ENCODE results near the gene TIMM8A. TPM values are rescaled to one million over a fixed set of nuclear protein-coding genes. Genes with fewer than 3 reads are reported as not detected.
A peak's percentile ranks its signal among the peaks of the same experiment; 100 is the strongest.

TIMM8A gene
- total and polyA plus RNA-seq, 2 experiments from 2014 or later, result 23.5 to 41.7 TPM

DNA sequence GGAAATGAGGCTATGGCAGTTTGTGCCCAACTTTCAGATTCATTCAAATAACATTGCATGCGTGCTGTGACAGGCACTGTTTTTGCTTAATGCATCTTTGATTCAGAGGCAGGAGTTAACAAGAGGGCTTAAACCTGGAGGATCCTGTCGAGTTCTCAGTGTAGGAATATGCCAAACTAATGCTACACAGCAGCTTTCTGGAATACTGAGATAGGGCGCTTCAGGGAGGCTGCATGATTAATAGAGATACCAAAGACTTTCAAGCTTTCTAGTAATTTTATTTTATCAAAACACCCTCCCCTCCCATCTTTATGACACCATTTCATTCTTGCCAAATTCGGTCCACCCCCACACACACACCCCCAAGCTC lies 636 bp upstream of the TIMM8A start:
- peak overlapping the region; percentile 90; the same call in 1 of the 2 replicates for H2AFZ ChIP-seq
- ATAC-seq, result no peak
- H3K4me3 ChIP-seq, result peak overlapping the region; percentile 84
- DNase-seq (ENCODE audit: low spot score), result no peak
- H3K4me2 ChIP-seq, result peak overlapping the region; percentile 84
- H3K9me2 ChIP-seq (ENCODE audit: insufficient read depth), result no peaks in the 10 kb centered on the region
- TF ChIP-seq EZH2 (IDR thresholded peaks at IDR 0.05; ENCODE audit: low read depth, unreplicated experiment) (no peak), STAT1 (IDR thresholded peaks at IDR 0.05; ENCODE audit: unreplicated experiment) (no peak), NANOG (IDR thresholded peaks at IDR 0.05; ENCODE audit: borderline replicate concordance) (no peak), JUNB (IDR thresholded peaks at IDR 0.05; ENCODE audit: unreplicated experiment) (no peak), CREB1 (CRISPR knock-in tag; IDR thresholded peaks at IDR 0.05; ENCODE audit: low read depth) (no peak), ZNF114 (CRISPR knock-in tag; IDR thresholded peaks at IDR 0.05) (no peak)
- TF ChIP-seq, protein P1, sequence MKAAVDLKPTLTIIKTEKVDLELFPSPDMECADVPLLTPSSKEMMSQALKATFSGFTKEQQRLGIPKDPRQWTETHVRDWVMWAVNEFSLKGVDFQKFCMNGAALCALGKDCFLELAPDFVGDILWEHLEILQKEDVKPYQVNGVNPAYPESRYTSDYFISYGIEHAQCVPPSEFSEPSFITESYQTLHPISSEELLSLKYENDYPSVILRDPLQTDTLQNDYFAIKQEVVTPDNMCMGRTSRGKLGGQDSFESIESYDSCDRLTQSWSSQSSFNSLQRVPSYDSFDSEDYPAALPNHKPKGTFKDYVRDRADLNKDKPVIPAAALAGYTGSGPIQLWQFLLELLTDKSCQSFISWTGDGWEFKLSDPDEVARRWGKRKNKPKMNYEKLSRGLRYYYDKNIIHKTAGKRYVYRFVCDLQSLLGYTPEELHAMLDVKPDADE (IDR thresholded peaks at IDR 0.05), result no peak
- TF ChIP-seq, protein P2, sequence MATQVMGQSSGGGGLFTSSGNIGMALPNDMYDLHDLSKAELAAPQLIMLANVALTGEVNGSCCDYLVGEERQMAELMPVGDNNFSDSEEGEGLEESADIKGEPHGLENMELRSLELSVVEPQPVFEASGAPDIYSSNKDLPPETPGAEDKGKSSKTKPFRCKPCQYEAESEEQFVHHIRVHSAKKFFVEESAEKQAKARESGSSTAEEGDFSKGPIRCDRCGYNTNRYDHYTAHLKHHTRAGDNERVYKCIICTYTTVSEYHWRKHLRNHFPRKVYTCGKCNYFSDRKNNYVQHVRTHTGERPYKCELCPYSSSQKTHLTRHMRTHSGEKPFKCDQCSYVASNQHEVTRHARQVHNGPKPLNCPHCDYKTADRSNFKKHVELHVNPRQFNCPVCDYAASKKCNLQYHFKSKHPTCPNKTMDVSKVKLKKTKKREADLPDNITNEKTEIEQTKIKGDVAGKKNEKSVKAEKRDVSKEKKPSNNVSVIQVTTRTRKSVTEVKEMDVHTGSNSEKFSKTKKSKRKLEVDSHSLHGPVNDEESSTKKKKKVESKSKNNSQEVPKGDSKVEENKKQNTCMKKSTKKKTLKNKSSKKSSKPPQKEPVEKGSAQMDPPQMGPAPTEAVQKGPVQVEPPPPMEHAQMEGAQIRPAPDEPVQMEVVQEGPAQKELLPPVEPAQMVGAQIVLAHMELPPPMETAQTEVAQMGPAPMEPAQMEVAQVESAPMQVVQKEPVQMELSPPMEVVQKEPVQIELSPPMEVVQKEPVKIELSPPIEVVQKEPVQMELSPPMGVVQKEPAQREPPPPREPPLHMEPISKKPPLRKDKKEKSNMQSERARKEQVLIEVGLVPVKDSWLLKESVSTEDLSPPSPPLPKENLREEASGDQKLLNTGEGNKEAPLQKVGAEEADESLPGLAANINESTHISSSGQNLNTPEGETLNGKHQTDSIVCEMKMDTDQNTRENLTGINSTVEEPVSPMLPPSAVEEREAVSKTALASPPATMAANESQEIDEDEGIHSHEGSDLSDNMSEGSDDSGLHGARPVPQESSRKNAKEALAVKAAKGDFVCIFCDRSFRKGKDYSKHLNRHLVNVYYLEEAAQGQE (IDR thresholded peaks at IDR 0.05; ENCODE audit: unreplicated experiment), result no peak
- TF ChIP-seq, protein P3, sequence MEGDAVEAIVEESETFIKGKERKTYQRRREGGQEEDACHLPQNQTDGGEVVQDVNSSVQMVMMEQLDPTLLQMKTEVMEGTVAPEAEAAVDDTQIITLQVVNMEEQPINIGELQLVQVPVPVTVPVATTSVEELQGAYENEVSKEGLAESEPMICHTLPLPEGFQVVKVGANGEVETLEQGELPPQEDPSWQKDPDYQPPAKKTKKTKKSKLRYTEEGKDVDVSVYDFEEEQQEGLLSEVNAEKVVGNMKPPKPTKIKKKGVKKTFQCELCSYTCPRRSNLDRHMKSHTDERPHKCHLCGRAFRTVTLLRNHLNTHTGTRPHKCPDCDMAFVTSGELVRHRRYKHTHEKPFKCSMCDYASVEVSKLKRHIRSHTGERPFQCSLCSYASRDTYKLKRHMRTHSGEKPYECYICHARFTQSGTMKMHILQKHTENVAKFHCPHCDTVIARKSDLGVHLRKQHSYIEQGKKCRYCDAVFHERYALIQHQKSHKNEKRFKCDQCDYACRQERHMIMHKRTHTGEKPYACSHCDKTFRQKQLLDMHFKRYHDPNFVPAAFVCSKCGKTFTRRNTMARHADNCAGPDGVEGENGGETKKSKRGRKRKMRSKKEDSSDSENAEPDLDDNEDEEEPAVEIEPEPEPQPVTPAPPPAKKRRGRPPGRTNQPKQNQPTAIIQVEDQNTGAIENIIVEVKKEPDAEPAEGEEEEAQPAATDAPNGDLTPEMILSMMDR (conservative IDR thresholded peaks at IDR 0.05; ENCODE audit: low read depth in 2 of 2), result no peak
- no peaks in the 10 kb centered on the region for H3F3A ChIP-seq (replicated peaks; ENCODE audit: low read depth)
- no peaks in the 10 kb centered on the region; the same call in 1 of the 2 replicates for H3K36me3 ChIP-seq (ENCODE audit: insufficient read depth)
- Mint-ChIP-seq H3K27me3 (ENCODE audit: insufficient read depth, low read depth, poor library complexity) (peaks cover 2% of the 10 kb centered on the region), H3K9me3 (no peaks in the 10 kb centered on the region), H3K4me3 (peak overlapping the region; percentile 89), H3K4me1 (peaks cover 2% of the 10 kb centered on the region; the same call in 1 of the 3 replicates), H3K27ac (peak overlapping the region; percentile 94), H3K36me3 (ENCODE audit: low read depth) (peaks cover 20% of the 10 kb centered on the region; the same call in 2 of the 3 replicates)
- H3K27ac ChIP-seq (ENCODE audit: low read depth), result peak overlapping the region; percentile 85; the same call in 1 of the 2 replicates
- no peaks in the 10 kb centered on the region for H3K27me3 ChIP-seq (ENCODE audit: insufficient read depth)
- H3K4me1 ChIP-seq (ENCODE audit: insufficient read depth), result no peaks in the 10 kb centered on the region
- no peaks in the 10 kb centered on the region for H4K20me1 ChIP-seq (replicated peaks; ENCODE audit: insufficient read depth)
- peaks cover 34% of the 10 kb centered on the region for H3K79me2 ChIP-seq (replicated peaks; ENCODE audit: insufficient read depth)

Measured in GM23338 (cell line).